ENCODE data around the gene SLC1A3. TPM values are rescaled to one million over a fixed set of nuclear protein-coding genes. Genes with fewer than 3 reads are reported as not detected.

The SLC1A3 gene
- total RNA-seq: 10 to 100 TPM in 2 of 5 donors, 1 to 10 TPM in 2, under 1 TPM in 1; 0.87 to 29.7 (median 3.5) TPM
- polyA plus RNA-seq: 10 to 100 TPM in 1 of 3 donors, 1 to 10 TPM in 1, under 1 TPM in 1; 0.76 to 11.5 (median 2.4) TPM
- long read RNA-seq, donor 1: 0 reads
- long read RNA-seq, donor 2, full-length matches to known transcripts: 2 of 2 reads
- long read RNA-seq, donor 2, partial matches to known transcripts: 0 of 2 reads
- long read RNA-seq, donor 2, other reads (novel, unspliced or antisense): 0 of 2 reads
- long read RNA-seq, donor 3: 0 reads
- long read RNA-seq, donor 4: 0 reads
- long read RNA-seq, donor 5, full-length matches to known transcripts: 1 of 1 reads
- long read RNA-seq, donor 5, partial matches to known transcripts: 0 of 1 reads
- long read RNA-seq, donor 5, other reads (novel, unspliced or antisense): 0 of 1 reads
- long read RNA-seq, donor 6: 0 reads
- long read RNA-seq, donor 7: 0 reads
- long read RNA-seq, donor 8: 0 reads
- long read RNA-seq, donor 9: 0 reads
- long read RNA-seq, donor 10: 0 reads

DNA sequence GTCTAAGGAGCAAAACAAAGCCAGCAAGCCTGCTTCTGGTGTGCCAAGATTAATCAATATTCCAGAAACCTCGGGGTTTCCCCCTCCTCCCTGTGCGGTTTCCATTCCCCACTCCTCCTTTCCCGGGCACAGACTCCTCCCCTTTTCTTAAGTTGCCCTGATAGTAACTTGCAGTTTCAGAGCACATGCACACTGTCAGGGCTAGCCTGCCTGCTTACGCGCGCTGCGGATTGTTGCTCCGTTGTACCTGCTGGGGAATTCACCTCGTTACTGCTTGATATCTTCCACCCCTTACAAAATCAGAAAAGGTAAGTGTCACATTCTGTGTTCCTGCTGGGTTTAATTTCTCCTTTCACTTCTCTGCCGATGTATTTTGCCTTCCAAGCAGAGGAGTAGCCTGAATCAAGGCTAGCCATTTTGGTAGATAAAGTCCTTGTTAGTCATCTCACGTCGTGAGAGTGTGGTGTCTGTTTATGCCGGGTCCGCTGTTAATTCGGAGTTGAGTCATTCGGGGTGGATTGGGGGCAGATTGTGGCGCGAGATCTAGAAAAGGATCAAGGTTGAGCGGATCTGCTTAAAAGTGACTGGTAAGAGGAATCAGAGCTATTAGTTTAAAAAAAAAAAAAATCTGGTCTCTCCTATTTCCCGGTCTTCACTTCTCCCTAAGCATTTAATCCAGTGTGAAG lies at the start of gene SLC1A3:
Gene SLC1A3, plus strand, starts transcription at position 179 of the 686 bp plus-strand sequence. CDS start 1,818 bp downstream, outside the sequence.
- WGBS, 5 donors: 0 to 2% (median 0%) methylated on average over 20 of the region's 20 CpGs
- Histone ChIP-seq H3K36me3 (no peaks in the 10 kb centered on the region), H3K27me3 (no peaks in the 10 kb centered on the region), H3K27ac (peak within 1 kb of the TSS in 4 of 5 donors; percentile 2 to 65 (median 49)), H3K9me3 (no peaks in the 10 kb centered on the region), H3K4me1 (peaks cover 0 to 23% (median 7%) of the 10 kb centered on the region in 4 donors), H3K4me3 (peak within 1 kb of the TSS; percentile 43 to 54 (median 50))
- intact Hi-C loops (cut with DNase I; ENCODE audit: low total_unique reads): no loop called here
- no peak for TF ChIP-seq CTCF (IDR thresholded peaks at IDR 0.05)
- peak in 1 of 4 donors; percentile 14 for TF ChIP-seq POLR2A (IDR thresholded peaks at IDR 0.05)
- peak in 2 of 3 donors; percentile 55 to 77 for TF ChIP-seq POLR2AphosphoS5 (IDR thresholded peaks at IDR 0.05)
- DNase-seq: peak; percentile 46 to 82

GRCh38 chr5:36558641-36559040 lies 47.8 kb upstream of the SLC1A3 start:
- no peaks in the 10 kb centered on the region for H3K27me3 ChIP-seq
- H3K4me3 ChIP-seq: no peak overlapping the region
- no peak for DNase-seq
- no peak for TF ChIP-seq CTCF (IDR thresholded peaks at IDR 0.05)
- no peak for TF ChIP-seq POLR2A (IDR thresholded peaks at IDR 0.05)
- no peak for TF ChIP-seq POLR2AphosphoS5 (IDR thresholded peaks at IDR 0.05)
- TF ChIP-seq EP300 (IDR thresholded peaks at IDR 0.05): no peak
- H3K9me3 ChIP-seq: peaks cover 0 to 5% (median 0%) of the 10 kb centered on the region in 4 donors
- no peaks in the 10 kb centered on the region for H3K4me1 ChIP-seq
- no peak overlapping the region for H3K27ac ChIP-seq
- intact Hi-C loops (cut with DNase I; ENCODE audit: low total_unique reads): no loop called here
- no peaks in the 10 kb centered on the region for H3K36me3 ChIP-seq
- WGBS, 5 donors: 88 to 96% (median 93%) methylated on average over 2 of the region's 2 CpGs

GRCh38 chr5:36561601-36562000 lies 44.8 kb upstream of the SLC1A3 start:
- TF ChIP-seq CTCF (IDR thresholded peaks at IDR 0.05) (no peak), EP300 (IDR thresholded peaks at IDR 0.05) (no peak)
- Histone ChIP-seq H3K4me3 (no peak overlapping the region), H3K9me3 (peaks cover 0 to 5% (median 0%) of the 10 kb centered on the region in 4 donors), H3K27ac (no peak overlapping the region), H3K4me1 (no peaks in the 10 kb centered on the region), H3K36me3 (no peaks in the 10 kb centered on the region), H3K27me3 (no peaks in the 10 kb centered on the region)
- intact Hi-C loops (cut with DNase I; ENCODE audit: low total_unique reads): no loop called here
- 78 to 94% (median 89%) methylated on average over 3 of the region's 3 CpGs for WGBS, 5 donors
- no peak for DNase-seq

- Histone ChIP-seq H3K4me1 (no peaks in the 10 kb centered on the region), H3K27me3 (no peaks in the 10 kb centered on the region), H3K36me3 (no peaks in the 10 kb centered on the region), H3K9me3 (no peaks in the 10 kb centered on the region), H3K27ac (no peak overlapping the region), H3K4me3 (no peak overlapping the region)
- no peak for DNase-seq
- TF ChIP-seq POLR2A (IDR thresholded peaks at IDR 0.05) (no peak), POLR2AphosphoS5 (IDR thresholded peaks at IDR 0.05) (no peak), EP300 (IDR thresholded peaks at IDR 0.05) (no peak), CTCF (IDR thresholded peaks at IDR 0.05) (no peak)
- intact Hi-C loops (cut with DNase I; ENCODE audit: low total_unique reads): no loop called here
- 84 to 90% (median 88%) methylated on average over 5 of the region's 5 CpGs for WGBS, 5 donors
Measured at GRCh38 chr5:36569491-36569890, 36.9 kb upstream of the SLC1A3 start.

All from stomach (tissue), 19 donors.